Psoas muscle (tissue), 8 donors: ENCODE results near the gene SULF2. TPM values are rescaled to one million over a fixed set of nuclear protein-coding genes. Genes with fewer than 3 reads are reported as not detected.

Source experiments
- ATAC-seq, 4 donors: fragments of 200-7000 bp; cut with Tn5 transposase; one replicate each; pipeline ENCODE4 v1.9.1; 2020; ENCODE audit warnings: moderate library complexity in 3 of 4, mild to moderate bottlenecking in 2 of 4
- DNase-seq, 2 donors: peaks; one replicate each; pipeline ENCODE4 v3.0.0-alpha.2; 2020
- H3K27ac ChIP-seq: fragments of 200-600 bp; one replicate; pipeline ENCODE4 v1.8.0; 2022
- H3K27me3 ChIP-seq, 3 donors: fragments of 200-600 bp in 1 of 3; one replicate each; pipeline versions ENCODE4 v1.6.1 to v1.8.0; 2013 to 2022; ENCODE audit warnings: low read length in 2 of 3, mild to moderate bottlenecking in 2 of 3, moderate library complexity in 1 of 3; ENCODE audit not compliant: insufficient read depth in 3 of 3
- H3K36me3 ChIP-seq, 2 donors: fragments of 200-600 bp in 1 of 2; one replicate each; pipeline versions ENCODE4 v1.6.1 to v1.8.0; 2013 to 2022; ENCODE audit warnings: low read depth in 1 of 2, mild to moderate bottlenecking in 1 of 2, moderate library complexity in 1 of 2; ENCODE audit not compliant: insufficient read depth in 1 of 2
- H3K4me1 ChIP-seq: fragments of 200-600 bp; one replicate; pipeline ENCODE4 v1.8.0; 2022
- H3K4me3 ChIP-seq: fragments of 200-600 bp; one replicate; pipeline ENCODE4 v1.8.0; 2022; ENCODE audit warnings: mild to moderate bottlenecking
- H3K9me3 ChIP-seq: fragments of 200-600 bp; one replicate; pipeline ENCODE4 v1.8.0; 2022
- WGBS, 3 donors: extraction: QIAGEN DNeasy Blood & Tissue Kit; methylation state at CpG; one replicate each; pipeline versions ENCODE4 v1.1.6 to v1.1.7; 2013; 5-methylcytosine and 5-hydroxymethylcytosine counted together
- intact Hi-C, 2 donors: fragments of 100-400 bp; cut with DNase I; formaldehyde crosslinking; loops; one replicate each; pipeline versions ENCODE4 v1.11.0 to v1.14.2; 2022
- polyA plus RNA-seq, 3 donors: library from polyadenylated mRNA; stranded (reverse); fragments of 200-250 nt; gene quantifications; one replicate each; pipeline ENCODE4 v1.2.3, GENCODE V29; 2013
- total RNA-seq, 4 donors: library from RNA; stranded (reverse); fragmentation: NEBNext Ultra II Directional in 2 of 4; extraction: Animal tissue kit (Norgen Biotek cat#: 25700) in 2 of 4; gene quantifications; one replicate each; pipeline versions ENCODE4 v1.2.1 to v1.2.4, GENCODE V29; 2021 to 2023
- TF ChIP-seq, protein P1 (sequence below): fragments of 200-600 bp; IDR thresholded peaks from one replicate; pipeline ENCODE4 v1.8.0; 2022; ENCODE audit warnings: antibody characterized with exemption
- donor health status: healthy with polysubstance abuse.
- donor health status: DM: no; HTN: no; CAD: no; lungs with moderate emphysema.
- donor health status: Bipolar disorder and iron deficiency.
- donor health status: healthy.
- donor health status: DM: yes; HTN: yes; CAD: no.
- donor health status: DM: no; HTN: no; CAD: no.
- donor health status: DM: no; HTN: no; CAD: no.
- donor health status: DM: yes; HTN: yes; CAD: no.

Gene SULF2
- total and polyA plus RNA-seq, 7 donors, result 5.3 to 23.3 (median 11.6) TPM

DNA sequence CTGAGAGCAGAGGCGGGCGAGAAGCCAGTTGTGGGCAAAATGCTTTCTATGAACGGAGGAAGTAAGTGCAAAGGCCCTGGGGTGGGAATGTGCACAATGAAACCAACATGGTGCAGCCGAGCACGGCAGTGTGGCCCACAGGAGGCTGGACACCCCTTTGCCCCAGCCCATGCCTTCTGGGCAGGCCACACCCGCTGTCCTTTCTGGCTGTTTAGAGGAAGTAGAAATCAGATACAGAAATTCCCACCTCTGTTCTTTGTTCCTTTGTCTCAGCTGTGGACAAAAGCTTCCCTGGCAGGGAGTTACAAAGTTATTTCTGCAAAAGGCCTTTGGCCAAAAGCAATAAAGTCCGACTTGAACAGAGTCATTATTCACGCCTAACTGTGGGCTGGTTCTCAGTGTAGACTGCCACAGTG is 11.9 kb downstream of the SULF2 start:
- no peak overlapping the region for H3K4me3 ChIP-seq
- TF ChIP-seq, protein P1, sequence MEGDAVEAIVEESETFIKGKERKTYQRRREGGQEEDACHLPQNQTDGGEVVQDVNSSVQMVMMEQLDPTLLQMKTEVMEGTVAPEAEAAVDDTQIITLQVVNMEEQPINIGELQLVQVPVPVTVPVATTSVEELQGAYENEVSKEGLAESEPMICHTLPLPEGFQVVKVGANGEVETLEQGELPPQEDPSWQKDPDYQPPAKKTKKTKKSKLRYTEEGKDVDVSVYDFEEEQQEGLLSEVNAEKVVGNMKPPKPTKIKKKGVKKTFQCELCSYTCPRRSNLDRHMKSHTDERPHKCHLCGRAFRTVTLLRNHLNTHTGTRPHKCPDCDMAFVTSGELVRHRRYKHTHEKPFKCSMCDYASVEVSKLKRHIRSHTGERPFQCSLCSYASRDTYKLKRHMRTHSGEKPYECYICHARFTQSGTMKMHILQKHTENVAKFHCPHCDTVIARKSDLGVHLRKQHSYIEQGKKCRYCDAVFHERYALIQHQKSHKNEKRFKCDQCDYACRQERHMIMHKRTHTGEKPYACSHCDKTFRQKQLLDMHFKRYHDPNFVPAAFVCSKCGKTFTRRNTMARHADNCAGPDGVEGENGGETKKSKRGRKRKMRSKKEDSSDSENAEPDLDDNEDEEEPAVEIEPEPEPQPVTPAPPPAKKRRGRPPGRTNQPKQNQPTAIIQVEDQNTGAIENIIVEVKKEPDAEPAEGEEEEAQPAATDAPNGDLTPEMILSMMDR, result no peak
- H3K9me3 ChIP-seq, result no peaks in the 10 kb centered on the region
- intact Hi-C loops, result no loop called here
- no peaks in the 10 kb centered on the region for H3K36me3 ChIP-seq
- peaks cover 0 to 4% (median 0%) of the 10 kb centered on the region in 3 donors for H3K27me3 ChIP-seq
- H3K27ac ChIP-seq, result peak overlapping the region; percentile 16
- no peak for DNase-seq
- 59 to 64% (median 63%) methylated on average over 8 of the region's 8 CpGs for WGBS, 3 donors
- ATAC-seq, result peak in 3 of 4 donors; percentile 30 to 44 (median 37)
- H3K4me1 ChIP-seq, result no peaks in the 10 kb centered on the region

DNA sequence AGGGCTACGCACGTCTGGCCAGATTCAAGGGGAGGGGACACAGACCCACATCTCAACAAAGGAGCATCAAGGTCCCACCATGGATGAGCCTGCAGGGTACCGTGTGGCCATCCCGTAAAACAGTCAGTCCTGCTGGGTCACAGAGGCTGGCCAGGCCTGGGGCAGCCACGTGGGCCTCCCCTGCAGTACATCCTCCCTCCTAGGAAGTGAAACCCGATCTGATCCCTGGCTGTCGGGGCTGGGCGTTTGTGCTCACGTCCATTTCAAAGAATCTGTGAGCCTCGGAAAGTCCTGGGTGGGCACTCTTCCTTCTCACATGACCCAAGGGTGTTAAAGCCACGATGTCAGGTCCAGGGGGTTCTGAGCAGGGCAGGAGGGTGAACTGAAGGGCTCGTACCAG is 14.3 kb downstream of the SULF2 start:
- WGBS, 3 donors, result 61 to 79% (median 77%) methylated on average over 12 of the region's 12 CpGs
- TF ChIP-seq, protein P1, result no peak
- Histone ChIP-seq H3K9me3 (no peaks in the 10 kb centered on the region), H3K4me3 (no peak overlapping the region), H3K4me1 (no peaks in the 10 kb centered on the region), H3K36me3 (no peaks in the 10 kb centered on the region), H3K27ac (no peak overlapping the region), H3K27me3 (no peaks in the 10 kb centered on the region)
- no peak for DNase-seq
- ATAC-seq, result no peak
- intact Hi-C loops, result no loop called here

DNA sequence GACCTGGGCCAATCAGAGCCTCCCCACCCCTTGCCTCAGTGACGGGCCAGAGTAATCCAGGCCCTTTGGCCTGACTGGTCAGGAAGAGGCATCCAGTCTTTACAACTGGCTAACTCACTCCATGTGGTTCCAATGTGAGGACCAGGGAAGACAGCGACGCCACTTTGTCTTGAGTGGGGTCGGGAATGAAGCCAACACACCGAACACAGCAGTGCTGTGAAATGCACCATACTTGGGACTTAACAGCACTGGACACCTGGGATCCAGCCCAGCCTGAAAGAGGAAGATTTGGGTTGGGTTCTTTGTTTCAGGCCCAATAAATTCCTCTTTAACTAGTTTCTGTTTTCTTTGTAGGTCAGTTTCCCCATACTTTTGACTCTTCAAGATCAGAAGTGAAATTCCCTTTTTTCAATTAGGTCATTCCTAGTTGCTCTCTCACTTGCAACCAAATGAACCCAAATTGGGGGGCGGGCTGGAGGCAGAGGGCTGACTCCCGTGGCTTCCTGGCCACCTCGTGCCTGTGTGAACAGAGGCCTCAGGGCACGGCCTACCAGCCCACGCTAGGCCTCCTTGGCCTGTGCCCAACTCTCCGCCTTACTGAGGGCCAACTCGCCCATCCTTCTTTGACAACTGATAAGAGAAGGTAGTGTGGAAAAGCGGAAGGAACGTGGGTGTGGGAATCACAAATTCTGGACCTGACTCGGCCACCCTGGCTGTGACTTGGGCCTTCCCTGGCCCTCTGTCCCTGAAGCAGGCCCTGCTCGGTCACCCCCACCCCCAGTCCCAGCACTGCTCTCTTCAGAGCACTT is 17.1 kb downstream of the SULF2 start:
- peaks cover 0 to 3% (median 0%) of the 10 kb centered on the region in 3 donors for H3K27me3 ChIP-seq
- H3K9me3 ChIP-seq, result no peaks in the 10 kb centered on the region
- intact Hi-C loops, result no loop called here
- H3K27ac ChIP-seq, result peak overlapping the region; percentile 16
- H3K36me3 ChIP-seq, result no peaks in the 10 kb centered on the region
- ATAC-seq (no peak), DNase-seq (no peak)
- no peaks in the 10 kb centered on the region for H3K4me1 ChIP-seq
- TF ChIP-seq, protein P1, result no peak
- WGBS, 3 donors, result 65 to 80% (median 69%) methylated on average over 16 of the region's 16 CpGs
- H3K4me3 ChIP-seq, result no peak overlapping the region

DNA sequence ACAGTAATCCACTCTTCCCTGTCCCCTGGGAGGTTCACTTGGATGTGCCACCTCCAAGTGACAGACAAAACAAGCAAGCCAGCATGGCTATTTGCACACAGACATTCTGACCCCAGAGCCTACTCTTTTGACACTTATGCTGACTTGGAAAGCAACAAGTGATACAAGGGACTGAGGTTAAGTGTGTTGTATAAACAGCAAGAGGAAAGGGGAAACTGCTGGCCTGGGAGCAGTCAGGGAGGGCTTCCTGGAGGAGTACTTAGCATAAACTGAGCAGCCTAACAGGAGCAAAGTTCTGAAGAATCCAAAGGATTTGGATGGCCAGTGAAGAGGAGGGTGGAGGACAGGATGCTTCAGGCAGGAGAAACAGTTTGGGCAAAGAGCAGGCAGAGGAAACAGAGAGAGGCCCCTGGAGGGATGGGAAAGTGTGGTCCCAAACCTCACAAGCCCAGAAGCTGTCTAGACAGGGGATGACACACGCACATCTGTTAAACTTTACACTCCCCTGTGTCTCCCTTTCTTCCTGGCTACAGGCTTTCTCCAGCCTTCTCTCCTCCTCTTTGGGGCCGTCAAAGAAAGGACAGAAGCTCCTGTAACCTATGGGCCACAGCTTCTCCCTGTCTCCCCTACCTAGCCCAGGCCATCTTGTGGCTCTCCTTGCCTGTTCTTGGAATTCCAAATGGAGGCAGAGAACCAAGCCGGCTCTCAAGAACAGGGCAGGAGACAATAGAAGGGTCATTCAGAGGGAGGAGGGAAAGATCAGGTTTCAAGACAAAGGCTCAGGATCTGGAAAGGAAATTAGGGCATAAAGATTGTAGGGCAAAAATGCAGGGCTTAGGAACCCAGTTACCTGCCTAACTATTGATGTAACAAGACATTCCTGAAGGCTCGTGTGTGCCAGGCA is 19.3 kb downstream of the SULF2 start:
- Histone ChIP-seq H3K4me3 (no peak overlapping the region), H3K27me3 (peaks cover 0 to 12% (median 3%) of the 10 kb centered on the region in 3 donors), H3K9me3 (no peaks in the 10 kb centered on the region), H3K4me1 (no peaks in the 10 kb centered on the region), H3K36me3 (no peaks in the 10 kb centered on the region), H3K27ac (no peak overlapping the region)
- 35 to 48% (median 43%) methylated on average over 4 of the region's 4 CpGs for WGBS, 3 donors
- DNase-seq (no peak), ATAC-seq (no peak)
- intact Hi-C loops, result no loop called here
- TF ChIP-seq, protein P1, result no peak
